ENCODE measurements around the gene COL1A2. TPM values are rescaled to one million over a fixed set of nuclear protein-coding genes. Genes with fewer than 3 reads are reported as not detected.

COL1A2 gene
- total RNA-seq, 1 experiment from 2014 or later, result 42.1 TPM

DNA sequence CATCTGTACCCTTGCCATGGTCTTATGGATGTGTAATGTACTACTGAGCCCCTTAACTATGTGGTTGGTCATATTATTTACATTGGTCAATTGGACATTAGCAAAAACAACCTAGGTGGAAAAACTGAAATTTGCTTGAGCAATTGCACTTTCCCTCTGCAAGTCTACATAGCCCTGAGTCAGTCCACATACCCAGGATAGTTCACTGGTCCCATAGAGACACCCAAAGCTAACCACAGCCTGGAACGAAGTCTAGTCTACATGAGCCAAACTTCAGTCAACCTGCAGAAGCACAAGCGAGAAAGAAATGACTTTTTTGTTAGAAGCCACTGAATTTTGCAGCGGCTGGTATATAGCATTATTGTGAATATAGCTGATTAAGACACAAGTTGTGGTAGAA lies 37.6 kb upstream of the COL1A2 start:
- no CpG with 5 or more reads among the region's 3 CpGs for WGBS (ENCODE audit: extremely low coverage, insufficient read length, low lambda C conversion rate)

More for the DNA sequence above, 37.6 kb upstream of the COL1A2 start:
- H3K18ac ChIP-seq (ENCODE audit: insufficient read length, low read depth, low read length), result no peak overlapping the region
- H3K4me2 ChIP-seq (ENCODE audit: insufficient read depth, insufficient read length, low read length), result no peak overlapping the region
- H4K91ac ChIP-seq (ENCODE audit: insufficient read length, low read depth, low read length), result no peak overlapping the region
- H3K79me1 ChIP-seq (ENCODE audit: insufficient read depth, low read depth, low read length, poor library complexity, severe bottlenecking), result no peaks in the 10 kb centered on the region
- Mint-ChIP-seq H3K4me3 (no peak overlapping the region), H3K4me1 (peaks cover 3 to 5% of the 10 kb centered on the region in 2 experiments; a peak in 3 of 4 replicates), H3K36me3 (ENCODE audit: insufficient read depth in 1 of 3, low read depth in 3 of 3) (no peaks in the 10 kb centered on the region; a peak in 1 of 7 replicates), H3K9me3 (peaks cover 3 to 4% of the 10 kb centered on the region in 2 experiments; a peak in 1 of 5 replicates), H3K27ac (no peak overlapping the region), H3K27me3 (ENCODE audit: low read depth) (no peaks in the 10 kb centered on the region)
- no peak overlapping the region for H3K27ac ChIP-seq (ENCODE audit: insufficient read length, low read depth, low read length)
- H3K79me2 ChIP-seq (ENCODE audit: insufficient read depth, low read length), result no peaks in the 10 kb centered on the region
- H4K20me1 ChIP-seq (ENCODE audit: control insufficient read depth, insufficient read depth, insufficient read length), result no peaks in the 10 kb centered on the region
- no peaks in the 10 kb centered on the region for H3K23me2 ChIP-seq (ENCODE audit: insufficient read length, low read depth, low read length, poor library complexity, severe bottlenecking)
- H4K5ac ChIP-seq (ENCODE audit: insufficient read length, low read depth, low read length), result no peak overlapping the region
- H2BK12ac ChIP-seq (ENCODE audit: insufficient read length, low read depth, low read length), result no peak overlapping the region
- no peak overlapping the region for H3K23ac ChIP-seq (ENCODE audit: insufficient read length, low read depth, low read length)
- H3K4me1 ChIP-seq (ENCODE audit: insufficient read depth, low read length), result no peaks in the 10 kb centered on the region
- no peak for DNase-seq
- H3K14ac ChIP-seq (ENCODE audit: insufficient read depth, low read length), result no peak overlapping the region
- no peaks in the 10 kb centered on the region for H3K9me3 ChIP-seq (ENCODE audit: control insufficient read depth, low read depth, low read length)
- no peak overlapping the region for H3K56ac ChIP-seq (ENCODE audit: insufficient read length, low read depth, low read length)
- H3K9ac ChIP-seq (ENCODE audit: extremely low read depth, insufficient read length, low read length), result no peak overlapping the region
- H2AK5ac ChIP-seq (ENCODE audit: insufficient read length, low read length), result no peak overlapping the region
- H4K8ac ChIP-seq (replicated peaks; ENCODE audit: insufficient read length, low read depth, low read length), result no peak overlapping the region
- H2BK5ac ChIP-seq (ENCODE audit: insufficient read length, low read length), result no peak overlapping the region
- no peak overlapping the region for H3K4ac ChIP-seq (ENCODE audit: low read depth, low read length)
- no peak overlapping the region for H2BK15ac ChIP-seq (ENCODE audit: low read depth, low read length)
- TF ChIP-seq, protein P1, sequence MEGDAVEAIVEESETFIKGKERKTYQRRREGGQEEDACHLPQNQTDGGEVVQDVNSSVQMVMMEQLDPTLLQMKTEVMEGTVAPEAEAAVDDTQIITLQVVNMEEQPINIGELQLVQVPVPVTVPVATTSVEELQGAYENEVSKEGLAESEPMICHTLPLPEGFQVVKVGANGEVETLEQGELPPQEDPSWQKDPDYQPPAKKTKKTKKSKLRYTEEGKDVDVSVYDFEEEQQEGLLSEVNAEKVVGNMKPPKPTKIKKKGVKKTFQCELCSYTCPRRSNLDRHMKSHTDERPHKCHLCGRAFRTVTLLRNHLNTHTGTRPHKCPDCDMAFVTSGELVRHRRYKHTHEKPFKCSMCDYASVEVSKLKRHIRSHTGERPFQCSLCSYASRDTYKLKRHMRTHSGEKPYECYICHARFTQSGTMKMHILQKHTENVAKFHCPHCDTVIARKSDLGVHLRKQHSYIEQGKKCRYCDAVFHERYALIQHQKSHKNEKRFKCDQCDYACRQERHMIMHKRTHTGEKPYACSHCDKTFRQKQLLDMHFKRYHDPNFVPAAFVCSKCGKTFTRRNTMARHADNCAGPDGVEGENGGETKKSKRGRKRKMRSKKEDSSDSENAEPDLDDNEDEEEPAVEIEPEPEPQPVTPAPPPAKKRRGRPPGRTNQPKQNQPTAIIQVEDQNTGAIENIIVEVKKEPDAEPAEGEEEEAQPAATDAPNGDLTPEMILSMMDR (conservative IDR thresholded peaks at IDR 0.05), result no peak
- no peak overlapping the region for H3T11ph ChIP-seq (ENCODE audit: low read length)
- no peak overlapping the region for H2AFZ ChIP-seq (ENCODE audit: low read length)
- H2BK20ac ChIP-seq (ENCODE audit: low read depth, low read length, poor library complexity, severe bottlenecking), result no peak overlapping the region
- H3K27me3 ChIP-seq (ENCODE audit: insufficient read depth, low read length), result no peaks in the 10 kb centered on the region
- H2BK120ac ChIP-seq (ENCODE audit: low read depth, low read length, poor library complexity, severe bottlenecking), result no peak overlapping the region

Measured in H9 (cell line).